Activated naive CD8-positive, alpha-beta T cell treated with anti-CD3 and anti-CD28 coated beads, Interleukin-2, amount 50 U/mL, for 16 hours (primary cell): ENCODE results near the gene BCAS4.
"Not testable (repeated sequence)": the region's sequence is repeated elsewhere in the genome, so short reads cannot be mapped to it uniquely, and the experiment has no call there.

ENCODE experiments used
- DNase-seq: peaks from one replicate; pipeline ENCODE4 v3.0.0-alpha.2; 2020; ENCODE audit warnings: low read depth, low spot score

Gene BCAS4

DNA sequence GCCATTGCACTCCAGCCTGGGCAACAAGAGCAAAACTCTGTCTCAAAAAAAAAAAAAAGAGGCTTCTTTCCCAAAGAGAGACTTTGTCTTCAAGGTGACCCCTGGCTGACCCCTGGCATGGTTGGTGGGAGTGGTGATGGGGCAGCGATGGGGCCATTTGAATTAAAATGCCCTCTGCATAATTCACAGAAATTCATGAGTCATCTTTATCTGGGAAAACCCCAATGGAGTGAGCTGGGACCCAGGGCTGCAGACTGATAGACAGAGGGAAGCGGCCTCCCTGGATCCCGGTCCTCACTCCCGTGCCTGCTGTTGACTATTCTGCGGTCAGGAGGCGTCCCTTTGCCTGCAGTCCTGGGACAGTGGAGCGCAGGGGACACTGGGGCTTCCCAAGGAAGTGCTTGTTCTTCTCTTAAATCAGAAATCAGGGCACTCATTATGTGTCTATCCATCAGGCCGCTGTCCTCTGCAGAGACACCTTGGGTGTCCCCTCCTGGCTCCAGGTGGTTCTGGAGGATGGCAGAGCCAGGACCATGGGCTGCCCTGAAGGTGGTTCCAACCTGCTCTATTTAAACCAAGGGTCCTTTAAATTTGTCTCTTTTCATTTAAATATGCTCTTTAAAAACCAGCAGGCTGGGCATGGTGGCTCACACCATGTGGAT, 23.3 kb upstream of the BCAS4 start:
- not testable (repeated sequence) for DNase-seq

DNA sequence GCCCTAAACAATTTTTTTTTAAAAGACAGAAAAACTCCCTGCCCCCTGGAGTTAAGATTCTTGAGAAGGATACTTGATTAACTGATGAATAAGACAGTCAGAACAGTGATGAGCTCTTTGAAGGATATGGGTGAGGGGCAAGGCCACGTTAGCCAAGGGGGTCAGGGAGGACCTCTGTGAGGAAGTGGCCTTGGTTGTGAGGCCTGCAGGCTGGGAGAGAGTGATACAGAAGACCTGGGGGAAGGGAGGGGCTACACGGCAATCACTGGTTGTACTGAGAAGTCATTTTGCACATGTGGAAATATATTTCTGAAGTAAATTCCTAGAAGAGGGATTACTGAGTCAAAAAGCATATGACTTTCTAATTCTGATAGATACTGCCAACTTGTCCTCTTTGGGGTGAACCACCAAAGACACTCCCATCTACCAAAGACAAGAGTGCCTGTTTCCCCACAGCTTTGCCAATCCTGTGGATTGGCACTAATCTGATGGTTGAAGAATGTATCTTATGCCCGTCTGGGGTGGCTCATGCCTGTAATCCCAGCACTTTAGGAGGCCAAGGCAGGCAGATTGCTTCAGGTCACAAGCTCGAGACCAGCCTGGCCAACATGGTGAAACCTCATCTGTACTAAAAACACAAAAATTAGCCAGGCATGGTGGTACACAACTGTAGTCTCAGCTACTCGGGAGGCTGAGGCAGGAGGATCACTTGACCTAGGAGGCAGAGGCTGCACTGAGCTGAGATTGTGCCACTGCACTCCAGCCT, 22.3 kb upstream of the BCAS4 start:
- DNase-seq: no peak

DNA sequence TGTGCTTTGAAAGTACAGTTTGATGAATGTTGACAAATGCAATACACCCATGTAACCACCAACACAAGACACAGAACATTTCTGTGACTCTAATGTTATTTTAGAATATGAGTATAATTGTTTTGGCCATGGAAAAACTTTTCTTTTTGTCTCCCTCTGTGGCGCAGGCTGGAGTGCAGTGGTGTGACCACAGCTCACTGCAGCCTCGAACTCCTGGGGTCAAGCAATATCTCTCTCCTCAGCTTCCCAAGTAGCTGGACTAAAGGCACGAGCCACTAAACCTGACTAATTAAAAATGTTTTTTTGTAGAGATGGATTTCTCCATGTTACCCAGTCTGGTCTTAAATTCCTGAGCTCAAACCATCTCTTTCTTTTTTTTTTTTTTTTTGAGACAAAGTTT, 20.3 kb upstream of the BCAS4 start:
- no peak for DNase-seq

DNA sequence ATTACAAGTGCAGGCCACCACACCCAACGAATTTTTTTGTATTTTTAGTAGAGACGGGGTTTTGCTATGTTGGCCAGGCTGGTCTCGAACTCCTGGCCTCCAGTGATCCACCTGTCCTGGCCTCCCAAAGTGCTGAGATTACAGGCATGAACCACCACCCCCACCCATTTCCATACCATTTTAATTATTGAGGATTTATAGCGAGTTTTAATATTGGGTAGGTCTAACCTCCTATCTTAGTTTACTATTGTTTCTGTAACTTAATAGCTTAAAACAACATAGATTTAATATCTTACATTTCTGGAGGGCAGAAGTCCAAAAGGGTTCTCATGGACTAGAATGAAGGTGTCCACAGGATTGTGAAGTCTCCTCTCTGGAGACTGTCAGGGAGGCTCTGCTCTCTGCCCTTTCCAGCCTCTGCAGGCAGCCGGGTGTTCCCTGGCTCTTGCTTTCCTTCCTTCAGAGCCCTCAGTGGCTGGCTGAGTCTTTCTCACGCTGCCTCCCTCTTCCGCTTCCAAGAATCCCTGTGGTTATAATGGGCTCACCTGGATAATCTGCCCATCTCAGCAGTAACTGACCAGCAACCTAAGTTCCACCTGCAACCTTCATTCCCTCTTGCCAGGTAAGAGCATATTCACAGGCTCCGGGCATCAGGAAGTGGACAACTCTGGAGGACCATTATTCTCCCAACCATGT, 18.6 kb upstream of the BCAS4 start:
- DNase-seq: no peak

DNA sequence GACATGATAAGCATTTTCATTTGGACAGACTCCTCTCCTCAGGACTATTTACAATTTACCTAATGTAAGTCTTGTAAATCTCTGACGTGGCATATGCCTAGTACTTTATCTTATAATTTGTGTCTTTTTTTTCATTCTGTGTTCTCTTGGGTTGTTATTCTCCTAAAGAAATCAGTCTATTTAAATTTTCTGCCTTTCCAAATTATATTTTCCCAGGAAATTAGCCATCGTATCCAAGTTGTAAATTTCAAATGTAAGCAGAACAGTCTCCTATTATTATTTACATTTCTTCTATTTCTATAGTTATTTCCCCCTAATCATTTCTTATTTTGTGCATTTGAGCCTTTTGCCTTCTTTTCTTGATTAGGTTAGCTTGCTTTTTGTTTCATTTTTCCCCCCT, 17.5 kb upstream of the BCAS4 start:
- no peak for DNase-seq

DNA sequence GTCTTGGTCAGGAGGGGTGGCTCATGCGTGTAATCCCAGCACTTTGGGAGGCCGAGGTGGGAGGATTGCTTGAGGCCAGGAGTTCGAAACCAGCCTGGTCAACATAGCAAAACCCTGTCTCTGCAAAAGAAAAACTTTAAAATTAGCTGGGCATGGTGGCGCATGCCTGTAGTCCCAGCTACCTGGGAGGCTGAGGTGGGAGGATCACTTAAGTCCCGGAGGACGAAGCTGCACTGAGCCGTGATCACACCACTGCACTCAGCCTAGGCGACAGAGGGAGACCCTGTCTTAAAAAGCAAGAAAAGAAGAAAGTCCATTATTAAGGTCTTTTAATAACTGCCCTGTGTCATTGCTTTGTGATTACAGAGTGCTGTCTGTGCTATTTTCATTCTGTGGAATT, 15.9 kb upstream of the BCAS4 start:
- DNase-seq: not testable (repeated sequence)

DNA sequence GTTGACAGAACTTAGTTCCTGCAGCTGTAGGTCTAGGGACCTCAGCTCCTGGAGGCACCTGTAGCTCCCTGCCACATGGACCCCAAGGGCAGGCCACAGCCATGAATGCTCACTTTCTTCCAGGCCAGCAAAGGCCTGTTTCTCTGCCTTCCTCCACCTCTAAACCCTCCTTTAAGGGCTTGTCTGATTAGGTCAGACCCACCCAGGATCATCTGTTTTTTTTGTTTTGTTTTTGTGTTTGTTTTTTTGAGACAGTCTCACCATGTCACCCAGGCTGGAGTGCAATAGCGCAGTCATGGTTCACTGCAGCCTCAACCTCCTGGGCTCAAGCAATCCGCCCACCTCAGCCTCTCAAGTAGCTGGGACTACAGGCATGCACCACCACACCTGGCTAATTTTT, 11.5 kb upstream of the BCAS4 start:
- no peak for DNase-seq

DNA sequence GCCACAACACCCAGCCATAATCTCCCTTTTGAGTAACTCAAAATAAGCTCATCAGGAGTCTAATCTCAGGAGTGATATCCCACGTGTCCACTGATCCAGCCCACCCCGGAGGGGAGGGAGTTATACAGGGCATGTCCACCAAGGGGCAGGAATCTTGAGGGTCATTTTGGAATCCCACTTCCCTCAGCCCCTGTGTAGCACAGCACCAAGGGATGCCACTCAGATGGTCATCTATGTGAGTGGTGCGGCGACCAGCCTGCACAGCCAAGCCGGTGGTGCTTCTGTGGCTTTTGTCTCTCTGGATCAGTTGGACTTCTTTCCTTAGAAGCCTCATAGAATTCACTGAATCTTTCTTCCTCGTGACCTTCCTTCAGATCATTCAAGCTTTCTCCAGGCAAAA, 11.0 kb upstream of the BCAS4 start:
- DNase-seq: no peak

DNA sequence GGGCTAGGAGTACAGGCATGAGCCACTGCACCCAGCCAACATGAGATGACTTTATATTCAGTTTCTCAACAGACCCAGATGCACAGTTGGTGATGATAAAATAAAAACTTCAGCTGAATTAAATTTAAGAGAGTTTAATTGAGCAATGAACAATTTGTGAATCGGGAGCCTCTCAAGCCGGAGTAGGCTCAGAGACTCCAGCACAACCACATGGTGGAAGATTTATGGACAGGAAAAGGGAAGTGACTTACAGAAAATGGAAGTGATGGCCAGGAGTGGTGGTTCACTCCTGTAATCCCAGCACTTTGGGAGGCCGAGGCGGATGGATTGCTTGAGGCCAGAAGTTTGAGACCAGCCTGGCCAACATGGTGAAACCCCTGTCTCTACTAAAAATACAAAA, 10.4 kb upstream of the BCAS4 start:
- DNase-seq: no peak

DNA sequence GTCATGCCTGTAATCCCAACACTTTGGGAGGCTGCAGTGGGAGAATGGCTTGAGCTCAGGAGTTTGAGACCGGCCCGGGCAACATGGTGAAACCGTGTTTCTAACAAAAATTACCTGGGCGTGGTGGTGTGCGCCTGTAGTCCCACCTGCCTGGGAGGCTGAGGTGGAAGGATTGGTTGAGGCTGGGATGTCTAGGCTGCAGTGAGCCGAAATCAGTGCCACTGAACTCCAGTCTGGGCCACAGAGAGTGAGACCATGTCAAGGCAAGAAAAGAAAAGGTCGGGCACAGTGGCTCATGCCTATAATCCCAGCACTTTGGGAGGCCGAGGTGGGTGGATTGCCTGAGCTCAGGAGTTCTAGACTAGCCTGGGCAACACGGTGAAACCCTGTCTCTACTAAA, 8.2 kb upstream of the BCAS4 start:
- no peak for DNase-seq

DNA sequence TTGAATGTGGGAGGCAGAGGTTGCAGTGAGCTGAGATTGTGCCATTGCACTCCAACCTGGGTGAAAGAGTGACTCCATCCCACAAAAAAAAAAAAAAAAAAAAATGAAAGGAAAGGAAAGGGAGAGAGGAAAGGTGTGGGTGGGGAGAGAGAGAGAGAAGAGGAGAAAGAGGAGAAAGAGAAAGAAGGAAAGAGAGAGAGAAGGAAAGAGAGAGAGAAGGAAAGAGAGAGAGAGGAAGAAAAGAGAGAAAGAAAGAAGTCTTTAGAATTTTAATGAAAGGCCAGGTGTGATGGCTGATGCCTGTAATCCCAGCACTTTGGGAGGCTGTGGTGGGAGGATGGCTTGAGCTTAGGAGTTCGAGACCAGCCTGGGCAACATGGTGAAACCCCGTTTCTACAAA, 7.7 kb upstream of the BCAS4 start:
- no peak for DNase-seq

DNA sequence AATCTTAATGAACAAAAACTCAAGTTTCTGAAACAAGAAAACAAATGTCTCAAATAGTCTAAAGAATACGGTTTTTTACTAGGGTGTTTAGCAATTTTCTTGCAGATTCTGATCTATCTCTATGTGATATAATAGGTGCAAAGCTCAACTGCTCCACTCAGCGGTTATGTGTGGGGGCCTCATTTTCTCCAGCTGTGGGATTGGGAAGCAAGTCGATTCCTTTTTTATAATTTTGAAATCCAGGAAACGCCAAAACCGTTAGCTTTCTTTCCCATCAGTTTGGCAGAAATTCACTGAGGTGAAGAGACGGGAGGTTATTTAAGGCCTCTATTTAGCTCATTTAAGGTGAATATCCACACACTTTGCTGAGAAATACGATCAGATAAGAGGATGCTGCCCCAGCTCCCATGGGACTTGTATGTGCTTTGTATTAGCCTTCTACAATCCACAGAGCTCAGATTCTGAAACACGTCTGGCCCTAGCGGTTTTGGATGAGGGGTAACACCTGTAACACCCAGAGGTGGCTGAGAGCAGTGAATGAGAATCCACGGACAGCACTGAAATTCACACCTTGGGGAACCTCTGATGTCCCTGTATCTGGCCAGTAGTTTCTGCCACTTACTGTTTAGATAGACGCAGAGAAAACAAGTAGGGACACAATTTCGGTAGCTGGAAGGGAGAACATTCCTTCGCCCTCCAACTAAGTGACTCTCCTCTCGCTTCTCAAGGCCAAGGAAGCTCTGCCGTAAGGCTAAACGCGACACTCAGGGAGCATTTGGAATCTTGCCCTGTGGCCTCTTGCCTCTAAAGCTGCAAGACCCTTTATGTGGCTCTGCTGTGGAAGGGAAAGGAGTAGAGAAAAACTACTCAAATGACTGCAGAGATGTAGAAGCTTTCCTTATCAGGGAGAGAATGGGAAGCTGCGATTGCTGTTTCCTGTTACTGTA, 6.5 kb upstream of the BCAS4 start:
- no peak for DNase-seq

DNA sequence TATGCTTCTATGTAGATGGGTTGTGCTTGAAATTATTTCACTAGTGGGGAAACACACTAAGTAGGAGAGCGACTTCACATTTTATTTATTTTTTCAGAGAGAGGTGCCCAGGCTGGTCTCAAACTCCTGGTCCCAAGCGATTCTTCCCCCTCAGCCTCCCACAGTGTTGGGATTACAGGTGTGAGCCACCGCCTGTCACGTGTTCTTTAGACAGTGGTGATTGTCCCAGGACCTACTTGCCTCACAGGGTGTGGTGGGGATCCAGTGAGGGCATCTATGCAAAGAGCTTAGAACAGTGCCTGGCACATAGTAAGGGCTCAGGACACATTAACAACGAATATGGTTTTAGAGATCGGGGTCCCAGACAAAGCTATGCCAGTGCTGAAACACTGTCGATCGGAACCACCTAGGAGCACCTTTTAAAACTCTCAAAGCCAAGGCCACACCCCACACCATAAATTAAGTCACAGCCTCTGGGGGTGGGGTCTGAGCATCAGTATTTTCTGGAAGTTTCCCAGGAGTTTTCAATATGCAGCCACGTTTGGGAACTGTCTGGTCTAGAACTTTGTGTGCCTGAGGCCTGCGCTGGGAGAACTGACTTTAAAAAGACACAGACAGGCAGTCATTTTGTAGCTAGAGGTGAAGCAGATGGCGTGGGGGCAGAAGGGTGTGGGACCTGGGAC, 4.8 kb upstream of the BCAS4 start:
- DNase-seq: no peak

DNA sequence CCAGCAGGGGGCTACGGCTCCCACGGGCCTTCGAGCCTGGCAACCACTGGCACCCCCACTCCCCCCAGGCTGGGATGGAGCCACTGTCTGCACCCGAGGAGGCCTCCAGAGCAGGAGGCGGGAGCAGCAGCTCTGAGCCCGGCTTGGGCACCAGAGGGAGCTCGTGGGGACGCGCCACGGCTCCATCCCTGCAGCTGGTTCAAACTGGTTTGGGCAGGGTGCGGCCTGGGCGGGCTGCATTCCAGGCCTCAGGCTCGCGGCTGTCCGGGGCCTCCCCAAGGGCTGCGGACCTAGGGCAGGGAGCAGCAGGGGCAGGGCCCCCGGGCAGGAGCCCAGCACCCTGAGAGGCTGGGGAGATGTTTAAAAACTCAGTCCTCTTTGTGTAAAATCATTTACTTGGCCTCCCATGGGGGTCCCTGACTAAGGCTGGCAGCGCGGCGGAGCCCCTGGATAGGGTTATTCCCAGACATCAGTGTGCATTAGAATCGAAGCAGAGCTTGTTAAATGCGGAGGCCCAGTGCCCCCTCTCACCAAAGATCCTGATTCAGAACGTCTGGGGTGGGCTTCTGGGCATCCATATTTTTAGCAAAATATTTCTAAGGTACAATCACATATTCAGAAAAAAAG, 4.1 kb upstream of the BCAS4 start:
- DNase-seq: peak; percentile 66

DNA sequence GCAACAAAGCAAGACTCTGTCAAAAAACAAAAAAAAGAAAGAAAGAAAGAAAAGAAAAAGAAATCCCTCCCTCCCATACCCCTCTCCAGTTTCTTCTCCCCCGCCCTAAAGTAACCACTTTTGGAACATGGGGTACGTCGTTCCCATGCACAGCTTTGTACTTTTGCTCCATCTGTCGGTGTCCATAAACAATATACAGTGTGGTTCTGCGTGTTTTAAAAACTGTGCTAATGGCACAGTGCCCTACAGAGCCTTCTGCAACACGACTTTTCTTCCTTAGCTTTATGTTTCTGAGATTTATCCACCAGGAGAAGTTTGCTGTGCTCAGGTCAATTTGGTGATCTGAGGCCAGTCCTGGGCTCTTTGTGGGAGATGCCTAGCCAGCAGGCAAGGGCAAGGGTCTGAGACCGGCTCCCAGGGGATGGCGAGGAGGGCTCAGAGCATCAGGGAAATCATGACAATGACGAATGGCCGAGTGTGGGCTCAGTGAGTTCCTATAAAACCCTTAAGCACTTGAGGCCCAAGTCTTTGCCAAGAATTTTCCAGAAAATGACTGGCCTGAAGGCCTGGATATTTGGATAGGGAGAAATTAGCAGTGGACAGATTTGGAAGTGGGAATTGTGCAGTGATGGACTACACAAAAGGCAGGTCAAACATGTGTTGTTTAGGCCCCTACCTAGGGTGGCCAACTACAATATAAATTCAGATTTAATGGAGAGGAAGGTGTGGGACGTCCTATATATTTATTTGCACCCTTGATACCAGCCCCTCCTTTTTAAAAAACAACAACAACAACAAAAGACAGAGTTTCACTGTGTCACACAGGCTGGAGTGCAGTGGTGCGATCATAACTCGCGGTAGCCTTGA, 1.9 kb upstream of the BCAS4 start:
- DNase-seq: no peak

DNA sequence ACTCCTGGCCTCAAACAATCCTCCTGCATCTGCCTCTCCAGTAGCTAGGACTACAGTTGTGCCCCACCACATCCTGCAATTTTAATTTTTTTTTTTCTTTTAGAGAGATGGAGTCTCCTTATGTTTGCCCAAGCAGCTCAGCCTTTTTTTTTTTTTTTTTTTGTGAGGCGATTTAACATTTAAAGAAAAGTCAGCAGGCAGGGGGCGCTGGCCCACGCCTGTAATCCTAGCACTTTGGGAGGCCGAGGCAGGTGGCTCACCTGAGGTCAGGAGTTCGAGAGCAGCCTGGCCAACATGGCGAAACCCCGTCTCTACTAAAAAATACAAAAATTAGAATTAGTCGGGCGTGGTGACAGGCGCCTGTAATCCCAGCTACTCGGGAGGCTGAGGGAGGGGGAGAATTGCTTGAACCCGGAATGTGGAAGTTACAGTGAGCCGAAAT, 1.3 kb upstream of the BCAS4 start:
- DNase-seq: not testable (repeated sequence)

DNA sequence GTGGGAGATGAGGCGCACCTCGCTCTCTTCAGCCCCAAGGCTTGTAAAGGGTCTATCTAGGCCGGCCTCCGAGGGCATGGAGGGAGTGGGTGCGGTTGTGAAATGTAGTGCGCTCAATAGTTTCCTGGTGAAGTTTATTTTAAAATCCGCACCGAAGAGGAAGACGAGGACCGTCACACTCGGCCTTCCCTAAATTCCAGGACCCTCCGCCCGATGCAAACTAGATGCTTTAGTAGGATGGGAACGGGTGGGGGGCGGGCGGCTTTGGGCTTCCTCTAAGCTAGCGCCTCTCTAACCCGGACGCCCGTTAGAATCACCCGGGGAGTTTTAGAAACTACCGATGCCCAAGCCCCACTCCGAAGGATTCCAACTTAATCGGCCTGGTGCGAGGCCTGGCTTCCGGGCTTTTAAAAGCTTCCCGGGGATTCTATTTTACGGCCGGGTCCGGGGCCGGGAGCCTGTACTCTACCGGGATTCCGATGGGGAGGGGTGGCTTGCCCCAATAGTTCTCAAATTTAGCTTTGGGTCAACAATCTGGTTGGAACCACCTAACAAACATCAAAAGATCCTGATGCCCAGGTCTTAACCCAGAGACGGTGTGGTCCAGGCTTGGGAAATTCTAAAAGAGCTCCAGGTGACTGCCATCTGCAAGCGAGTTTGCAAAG, 548 bp upstream of the BCAS4 start:
- no peak for DNase-seq

DNA sequence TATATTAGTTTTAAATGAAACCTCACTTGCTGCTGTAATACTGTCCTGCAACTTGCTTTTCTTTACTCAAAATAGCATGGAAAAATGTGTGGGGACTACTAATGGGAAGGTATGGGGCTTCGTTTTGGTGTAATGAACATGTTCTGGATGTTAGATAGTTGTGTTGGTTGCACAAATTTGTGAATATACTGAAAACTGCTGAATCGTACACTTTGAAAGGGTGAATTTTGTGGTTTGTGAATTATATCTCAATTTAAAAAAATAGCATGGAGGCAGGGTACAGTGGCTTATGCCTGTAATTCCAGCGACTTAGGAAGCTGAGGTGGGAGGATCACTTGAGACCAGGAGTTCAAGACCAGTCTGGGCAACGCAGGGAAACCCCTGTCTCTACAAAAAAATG, 2.3 kb downstream of the BCAS4 start:
- no peak for DNase-seq

DNA sequence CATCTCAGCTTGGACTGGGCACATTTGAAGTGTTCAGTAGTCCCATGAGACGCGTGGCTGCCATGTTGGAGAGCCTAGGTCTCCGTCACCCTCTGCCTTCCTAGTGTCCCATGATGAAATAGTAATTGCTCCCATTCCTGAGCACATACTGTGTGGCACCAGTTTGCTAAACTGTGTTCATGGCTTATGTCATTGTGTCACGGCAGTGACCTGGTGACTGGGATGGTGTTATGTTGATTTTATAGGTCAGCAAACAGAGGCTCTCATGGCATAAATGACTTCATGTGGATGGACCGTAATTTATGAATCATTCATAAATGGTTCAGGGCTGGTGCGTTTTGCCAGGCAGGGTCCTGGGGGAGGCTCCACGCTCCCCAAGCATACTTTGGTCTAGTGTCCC, 3.8 kb downstream of the BCAS4 start:
- DNase-seq: no peak
